ENCODE data around the gene HMGB1. TPM values are rescaled to one million over a fixed set of nuclear protein-coding genes. Genes with fewer than 3 reads are reported as not detected.
A peak's percentile ranks its signal among the peaks of the same experiment; 100 is the strongest.

The HMGB1 gene
- total and polyA plus RNA-seq, 5 donors from 2014 or later: 363 to 723 (median 654) TPM

DNA sequence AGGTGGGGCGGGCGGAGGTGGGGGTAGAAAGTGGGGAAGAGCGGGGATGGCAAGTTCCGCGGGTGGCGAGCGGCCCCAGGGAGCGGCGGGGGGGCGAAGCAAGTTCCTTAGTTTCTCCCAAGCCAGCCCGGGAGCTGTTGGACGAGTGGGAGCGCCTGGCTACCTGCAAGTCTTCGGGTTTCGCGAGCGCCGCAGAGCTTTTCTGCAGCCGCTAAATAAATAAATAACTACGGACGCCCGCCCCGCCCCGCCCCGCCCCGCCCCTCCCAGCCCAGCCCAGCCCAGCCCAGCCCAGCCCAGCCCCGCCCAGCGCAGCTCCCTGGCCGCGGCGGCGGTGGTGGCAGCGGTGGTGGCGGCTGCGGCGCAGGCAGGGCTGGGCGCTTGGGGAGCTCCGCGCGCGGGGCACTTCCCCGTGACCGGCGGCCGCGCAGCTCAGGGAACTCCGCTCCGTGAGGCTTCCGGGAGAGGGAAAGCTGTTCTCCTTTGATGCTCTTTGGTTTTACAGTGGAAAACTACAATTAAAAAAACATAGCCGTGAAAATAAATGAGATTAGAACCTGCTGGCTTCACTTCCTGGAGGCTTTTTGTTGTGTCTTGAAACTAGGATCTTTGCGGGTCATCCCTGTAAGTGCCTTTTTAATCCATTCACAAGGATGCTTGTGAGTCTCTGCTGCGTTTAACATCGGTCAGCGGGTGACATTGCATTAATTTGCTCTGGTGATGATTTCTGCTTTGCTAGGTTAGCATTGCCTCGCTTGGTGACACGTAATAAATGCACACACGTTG lies 43.5 kb downstream of the HMGB1 start, which contains the start of gene UBE2L5:
TSS of gene UBE2L5 (plus strand) at position 440 of the 786 bp plus-strand sequence. CDS start 5,498 bp downstream, outside the sequence.
- H3K27me3 ChIP-seq (ENCODE audit: control insufficient read depth, insufficient read depth, low read length): no peaks in the 10 kb centered on the region
- Mint-ChIP-seq H3K36me3 (no peaks in the 10 kb centered on the region), H3K4me3 (peak within 1 kb of the TSS; percentile 87 to 96 (median 90)), H3K9me3 (no peaks in the 10 kb centered on the region), H3K27me3 (peaks cover 6% of the 10 kb centered on the region), H3K27ac (peak within 1 kb of the TSS; percentile 63 to 99 (median 88)), H3K4me1 (peaks cover 5 to 40% (median 19%) of the 10 kb centered on the region in 4 donors)
- DNase-seq: peak; percentile 64 to 71 (median 65)
- no peaks in the 10 kb centered on the region for H3K36me3 ChIP-seq (ENCODE audit: control insufficient read depth, insufficient read depth, low read length)
- no peaks in the 10 kb centered on the region for H3K9me3 ChIP-seq (ENCODE audit: control insufficient read depth in 2 of 2, low read length in 2 of 2)
- ATAC-seq (ENCODE audit: low read depth in 2 of 2): peak; percentile 84 to 92
- peak within 1 kb of the TSS; percentile 74 for H3K4me3 ChIP-seq (ENCODE audit: low read depth, low read length)
- peaks cover 6% of the 10 kb centered on the region for H3K4me1 ChIP-seq (ENCODE audit: control insufficient read depth, insufficient read depth, low read length, poor library complexity, severe bottlenecking)
- H3K27ac ChIP-seq (ENCODE audit: insufficient read depth, low read length, poor library complexity, severe bottlenecking): peak within 1 kb of the TSS; percentile 51

- Histone ChIP-seq H3K4me3 (ENCODE audit: low read depth, low read length) (peak overlapping the region; percentile 48), H3K27me3 (ENCODE audit: control insufficient read depth, insufficient read depth, low read length) (no peaks in the 10 kb centered on the region), H3K9me3 (ENCODE audit: control insufficient read depth in 2 of 2, low read length in 2 of 2) (no peaks in the 10 kb centered on the region), H3K27ac (ENCODE audit: insufficient read depth, low read length, poor library complexity, severe bottlenecking) (peak overlapping the region; percentile 51), H3K4me1 (ENCODE audit: control insufficient read depth, insufficient read depth, low read length, poor library complexity, severe bottlenecking) (peaks cover 8% of the 10 kb centered on the region), H3K36me3 (ENCODE audit: control insufficient read depth, insufficient read depth, low read length) (no peaks in the 10 kb centered on the region)
- ATAC-seq (ENCODE audit: low read depth in 2 of 2) (peak; percentile 13 to 17), DNase-seq (peak; percentile 10 to 52 (median 38))
- H3K4me1 Mint-ChIP-seq: peaks cover 5 to 46% (median 20%) of the 10 kb centered on the region in 4 donors
- H3K27ac Mint-ChIP-seq: peak overlapping the region; percentile 63 to 99 (median 88)
- H3K27me3 Mint-ChIP-seq: peaks cover 6% of the 10 kb centered on the region
- H3K9me3 Mint-ChIP-seq: peaks cover 0 to 1% (median 0%) of the 10 kb centered on the region in 7 donors
- H3K36me3 Mint-ChIP-seq: no peaks in the 10 kb centered on the region
- peak overlapping the region; percentile 83 to 90 (median 87) for H3K4me3 Mint-ChIP-seq
Observed at GRCh38 chr13:30421093-30422053, 44.4 kb downstream of the HMGB1 start.

- H3K4me1 Mint-ChIP-seq: peaks cover 12 to 62% (median 31%) of the 10 kb centered on the region in 4 donors
- no peak overlapping the region for H3K27ac ChIP-seq (ENCODE audit: insufficient read depth, low read length, poor library complexity, severe bottlenecking)
- H3K9me3 Mint-ChIP-seq: peaks cover 0 to 1% (median 0%) of the 10 kb centered on the region in 7 donors
- peaks cover 6% of the 10 kb centered on the region for H3K27me3 Mint-ChIP-seq
- peak overlapping the region in 1 of 3 donors; percentile 61 for H3K27ac Mint-ChIP-seq
- H3K4me1 ChIP-seq (ENCODE audit: control insufficient read depth, insufficient read depth, low read length, poor library complexity, severe bottlenecking): peaks cover 21% of the 10 kb centered on the region
- no peaks in the 10 kb centered on the region for H3K27me3 ChIP-seq (ENCODE audit: control insufficient read depth, insufficient read depth, low read length)
- no peak overlapping the region for H3K4me3 ChIP-seq (ENCODE audit: low read depth, low read length)
- no peak for ATAC-seq (ENCODE audit: low read depth in 2 of 2)
- no peaks in the 10 kb centered on the region for H3K9me3 ChIP-seq (ENCODE audit: control insufficient read depth in 2 of 2, low read length in 2 of 2)
- DNase-seq: no peak
- no peaks in the 10 kb centered on the region for H3K36me3 Mint-ChIP-seq
- no peaks in the 10 kb centered on the region for H3K36me3 ChIP-seq (ENCODE audit: control insufficient read depth, insufficient read depth, low read length)
- peak overlapping the region in 1 of 4 donors; percentile 90 for H3K4me3 Mint-ChIP-seq
Observed at GRCh38 chr13:30418717-30419459, 46.8 kb downstream of the HMGB1 start.

GRCh38 chr13:30418075-30418716 lies 47.5 kb downstream of the HMGB1 start:
- H3K27ac ChIP-seq (ENCODE audit: insufficient read depth, low read length, poor library complexity, severe bottlenecking): no peak overlapping the region
- Mint-ChIP-seq H3K36me3 (no peaks in the 10 kb centered on the region), H3K27ac (peak overlapping the region in 1 of 3 donors; percentile 61), H3K4me1 (peaks cover 12 to 59% (median 33%) of the 10 kb centered on the region in 4 donors), H3K27me3 (peaks cover 6% of the 10 kb centered on the region), H3K4me3 (peak overlapping the region in 1 of 4 donors; percentile 69), H3K9me3 (peaks cover 0 to 1% (median 0%) of the 10 kb centered on the region in 7 donors)
- H3K4me1 ChIP-seq (ENCODE audit: control insufficient read depth, insufficient read depth, low read length, poor library complexity, severe bottlenecking): peaks cover 21% of the 10 kb centered on the region
- H3K27me3 ChIP-seq (ENCODE audit: control insufficient read depth, insufficient read depth, low read length): no peaks in the 10 kb centered on the region
- H3K4me3 ChIP-seq (ENCODE audit: low read depth, low read length): no peak overlapping the region
- DNase-seq (no peak), ATAC-seq (ENCODE audit: low read depth in 2 of 2) (no peak)
- H3K9me3 ChIP-seq (ENCODE audit: control insufficient read depth in 2 of 2, low read length in 2 of 2): no peaks in the 10 kb centered on the region
- no peaks in the 10 kb centered on the region for H3K36me3 ChIP-seq (ENCODE audit: control insufficient read depth, insufficient read depth, low read length)

DNA sequence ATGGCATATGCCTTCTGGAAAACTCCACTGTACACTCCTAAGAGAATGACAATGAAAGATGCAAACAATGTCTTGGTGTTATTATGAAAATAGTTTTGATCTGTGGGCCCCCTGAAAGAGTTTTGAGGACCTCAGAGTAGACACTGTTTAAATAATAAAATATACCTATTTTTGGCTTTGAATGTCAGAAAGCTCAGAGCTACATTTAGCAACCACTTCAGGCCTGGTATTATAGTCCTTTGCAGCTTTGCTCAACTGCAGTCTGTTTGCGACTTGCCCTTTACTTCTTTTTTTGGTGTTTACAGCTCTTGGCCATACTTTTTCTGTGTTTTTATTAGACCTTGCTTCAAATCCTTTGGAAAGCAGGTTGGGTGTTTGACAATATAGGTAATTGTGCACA lies 49.3 kb downstream of the HMGB1 start:
- Mint-ChIP-seq H3K27ac (no peak overlapping the region), H3K9me3 (peaks cover 0 to 1% (median 0%) of the 10 kb centered on the region in 7 donors), H3K4me3 (peak overlapping the region in 1 of 4 donors; percentile 34), H3K27me3 (no peaks in the 10 kb centered on the region), H3K36me3 (no peaks in the 10 kb centered on the region), H3K4me1 (peaks cover 12 to 55% (median 27%) of the 10 kb centered on the region in 4 donors)
- ATAC-seq (ENCODE audit: low read depth in 2 of 2) (no peak), DNase-seq (no peak)
- Histone ChIP-seq H3K27ac (ENCODE audit: insufficient read depth, low read length, poor library complexity, severe bottlenecking) (no peak overlapping the region), H3K9me3 (ENCODE audit: control insufficient read depth in 2 of 2, low read length in 2 of 2) (no peaks in the 10 kb centered on the region), H3K4me1 (ENCODE audit: control insufficient read depth, insufficient read depth, low read length, poor library complexity, severe bottlenecking) (peaks cover 15% of the 10 kb centered on the region), H3K36me3 (ENCODE audit: control insufficient read depth, insufficient read depth, low read length) (no peaks in the 10 kb centered on the region), H3K4me3 (ENCODE audit: low read depth, low read length) (no peak overlapping the region), H3K27me3 (ENCODE audit: control insufficient read depth, insufficient read depth, low read length) (no peaks in the 10 kb centered on the region)

DNA sequence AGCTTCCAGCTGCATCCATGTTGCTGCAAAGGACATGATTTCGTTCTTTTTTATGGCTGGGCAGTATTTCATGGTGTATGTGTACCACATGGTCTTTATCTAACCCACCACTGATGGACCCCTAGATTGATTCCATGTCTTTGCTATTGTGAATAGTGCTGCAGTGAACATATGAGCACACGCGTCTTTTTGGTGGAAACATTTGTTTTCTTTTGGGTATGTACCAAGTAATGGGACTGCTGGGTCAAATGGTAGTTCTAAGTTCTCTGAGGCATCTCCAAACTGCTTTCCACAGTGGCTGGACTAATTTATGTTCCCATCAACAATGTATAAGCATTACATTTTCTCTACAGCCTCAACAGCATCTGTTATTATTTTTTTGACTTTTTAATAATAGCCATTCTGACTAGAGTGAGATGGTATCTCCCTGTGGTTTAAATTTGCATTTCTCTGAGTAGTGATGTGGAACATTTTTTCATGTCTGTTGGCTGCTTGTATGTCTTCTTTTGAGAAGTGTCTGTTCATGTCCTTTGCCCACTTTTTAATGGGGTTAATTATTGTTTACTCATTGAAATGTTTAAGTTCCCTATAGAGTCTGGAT lies 50.2 kb downstream of the HMGB1 start:
- H3K27ac ChIP-seq (ENCODE audit: insufficient read depth, low read length, poor library complexity, severe bottlenecking): no peak overlapping the region
- Mint-ChIP-seq H3K4me1 (peaks cover 12 to 50% (median 26%) of the 10 kb centered on the region in 4 donors), H3K27ac (peak overlapping the region in 2 of 3 donors; percentile 5 to 52), H3K9me3 (peaks cover 0 to 1% (median 0%) of the 10 kb centered on the region in 7 donors), H3K27me3 (no peaks in the 10 kb centered on the region), H3K36me3 (no peaks in the 10 kb centered on the region), H3K4me3 (peak overlapping the region; percentile 4 to 77 (median 46))
- DNase-seq: peak in 2 of 3 donors; percentile 48 to 57
- peak in 1 of 2 donors; percentile 58 for ATAC-seq (ENCODE audit: low read depth in 2 of 2)
- no peaks in the 10 kb centered on the region for H3K9me3 ChIP-seq (ENCODE audit: control insufficient read depth in 2 of 2, low read length in 2 of 2)
- no peaks in the 10 kb centered on the region for H3K36me3 ChIP-seq (ENCODE audit: control insufficient read depth, insufficient read depth, low read length)
- H3K4me1 ChIP-seq (ENCODE audit: control insufficient read depth, insufficient read depth, low read length, poor library complexity, severe bottlenecking): peaks cover 15% of the 10 kb centered on the region
- peak overlapping the region; percentile 38 for H3K4me3 ChIP-seq (ENCODE audit: low read depth, low read length)
- no peaks in the 10 kb centered on the region for H3K27me3 ChIP-seq (ENCODE audit: control insufficient read depth, insufficient read depth, low read length)

All from CD4-positive, CD25-positive, alpha-beta regulatory T cell (primary cell).